Stimulated activated CD8-positive, alpha-beta memory T cell treated with anti-CD3 and anti-CD28 coated beads, Interleukin-7, amount 100 ng/mL, for 48 hours (primary cell): ENCODE results near the gene IL36RN.

Source experiments
- DNase-seq, 2 donors: peaks; one replicate each; pipeline ENCODE4 v3.0.0-alpha.2; 2020; ENCODE audit warnings: low read depth in 1 of 2; ENCODE audit errors: extremely low read depth in 1 of 2

IL36RN gene

GRCh38 chr2:113058998-113059960 lies at the start of gene IL36RN:
Gene IL36RN (plus strand): TSS chr2:113059198. CDS start chr2:113059439, 241 bp downstream.
- no peak for DNase-seq

- DNase-seq, result no peak
Observed at GRCh38 chr2:113009622-113010021, 49.4 kb upstream of the IL36RN start.

GRCh38 chr2:113010088-113010487 lies 48.9 kb upstream of the IL36RN start:
- no peak for DNase-seq

GRCh38 chr2:113011108-113011507 lies 47.9 kb upstream of the IL36RN start:
- DNase-seq, result no peak

- no peak for DNase-seq
Observed at GRCh38 chr2:113012436-113013335, 46.3 kb upstream of the IL36RN start.

GRCh38 chr2:113013336-113013661 lies 45.7 kb upstream of the IL36RN start:
- no peak for DNase-seq

GRCh38 chr2:113014067-113014466 lies 44.9 kb upstream of the IL36RN start:
- DNase-seq, result no peak

- no peak for DNase-seq
Observed at GRCh38 chr2:113015042-113015441, 44.0 kb upstream of the IL36RN start.

GRCh38 chr2:113015655-113016054 lies 43.3 kb upstream of the IL36RN start:
- no peak for DNase-seq

GRCh38 chr2:113018509-113018908 lies 40.5 kb upstream of the IL36RN start:
- no peak for DNase-seq

- DNase-seq, result no peak
Observed at GRCh38 chr2:113021312-113021711, 37.7 kb upstream of the IL36RN start.

- no peak for DNase-seq
Observed at GRCh38 chr2:113024764-113025163, 34.2 kb upstream of the IL36RN start.

GRCh38 chr2:113025737-113026136 lies 33.3 kb upstream of the IL36RN start:
- no peak for DNase-seq

GRCh38 chr2:113027691-113028090 lies 31.3 kb upstream of the IL36RN start:
- DNase-seq, result no peak

- DNase-seq, result no peak
Observed at GRCh38 chr2:113028112-113028511, 30.9 kb upstream of the IL36RN start.

GRCh38 chr2:113032737-113033136 lies 26.3 kb upstream of the IL36RN start:
- no peak for DNase-seq

GRCh38 chr2:113034016-113034415 lies 25.0 kb upstream of the IL36RN start:
- DNase-seq, result no peak

- DNase-seq, result no peak
Observed at GRCh38 chr2:113036763-113037162, 22.2 kb upstream of the IL36RN start.

GRCh38 chr2:113038291-113038690 lies 20.7 kb upstream of the IL36RN start:
- DNase-seq, result no peak

GRCh38 chr2:113039158-113039557 lies 19.8 kb upstream of the IL36RN start:
- no peak for DNase-seq

GRCh38 chr2:113039719-113040118 lies 19.3 kb upstream of the IL36RN start:
- no peak for DNase-seq

GRCh38 chr2:113041871-113042270 lies 17.1 kb upstream of the IL36RN start:
- DNase-seq, result no peak
